Neural cell (in vitro differentiated cells): ENCODE data around the gene E2F2.

ENCODE experiments used
- CTCF ChIP-seq: fragments of 450-650 bp; IDR thresholded peaks from 2 replicates; pipeline ENCODE4 v1.5.1; 2014; ENCODE audit warnings: antibody characterized with exemption, mild to moderate bottlenecking, moderate library complexity; ENCODE audit not compliant: poor library complexity, severe bottlenecking
- EP300 ChIP-seq: fragments of 450-650 bp; conservative IDR thresholded peaks from 2 replicates; pipeline ENCODE4 v1.6.1; 2014; ENCODE audit warnings: antibody characterized with exemption, mild to moderate bottlenecking, moderate library complexity; ENCODE audit not compliant: poor library complexity, severe bottlenecking
- EZH2 ChIP-seq: fragments of 200-600, 300-800 bp; shearing (Covaris generic), sonication (generic); IDR thresholded peaks from 2 replicates; pipeline ENCODE4 v1.6.1; 2014; ENCODE audit warnings: antibody characterized with exemption, low read length, borderline replicate concordance, mild to moderate bottlenecking; ENCODE audit not compliant: insufficient read depth, poor library complexity, severe bottlenecking
- MXI1 ChIP-seq: fragments of 450-650 bp; conservative IDR thresholded peaks from 2 replicates; pipeline ENCODE4 v1.6.1; 2014; ENCODE audit warnings: antibody characterized with exemption, mild to moderate bottlenecking; ENCODE audit not compliant: poor library complexity, severe bottlenecking
- POLR2AphosphoS5 ChIP-seq: IDR thresholded peaks from 2 replicates; pipeline ENCODE4 v1.6.1; 2012

GRCh38 chr1:23461050-23461449 is 70.0 kb downstream of the E2F2 start:
- TF ChIP-seq CTCF (no peak), MXI1 (no peak), POLR2AphosphoS5 (no peak), EP300 (no peak), EZH2 (no peak)
